GM18508 (cell line): ENCODE measurements around the gene PSMC4.

Experiments used
- ATAC-seq: cut with Tn5 transposase; IDR thresholded peaks from one replicate; pipeline ENCODE4 v1.9.1; 2021; ENCODE audit warnings: moderate number of reproducible peaks; ENCODE audit not compliant: insufficient read depth, unreplicated experiment

PSMC4 gene

DNA sequence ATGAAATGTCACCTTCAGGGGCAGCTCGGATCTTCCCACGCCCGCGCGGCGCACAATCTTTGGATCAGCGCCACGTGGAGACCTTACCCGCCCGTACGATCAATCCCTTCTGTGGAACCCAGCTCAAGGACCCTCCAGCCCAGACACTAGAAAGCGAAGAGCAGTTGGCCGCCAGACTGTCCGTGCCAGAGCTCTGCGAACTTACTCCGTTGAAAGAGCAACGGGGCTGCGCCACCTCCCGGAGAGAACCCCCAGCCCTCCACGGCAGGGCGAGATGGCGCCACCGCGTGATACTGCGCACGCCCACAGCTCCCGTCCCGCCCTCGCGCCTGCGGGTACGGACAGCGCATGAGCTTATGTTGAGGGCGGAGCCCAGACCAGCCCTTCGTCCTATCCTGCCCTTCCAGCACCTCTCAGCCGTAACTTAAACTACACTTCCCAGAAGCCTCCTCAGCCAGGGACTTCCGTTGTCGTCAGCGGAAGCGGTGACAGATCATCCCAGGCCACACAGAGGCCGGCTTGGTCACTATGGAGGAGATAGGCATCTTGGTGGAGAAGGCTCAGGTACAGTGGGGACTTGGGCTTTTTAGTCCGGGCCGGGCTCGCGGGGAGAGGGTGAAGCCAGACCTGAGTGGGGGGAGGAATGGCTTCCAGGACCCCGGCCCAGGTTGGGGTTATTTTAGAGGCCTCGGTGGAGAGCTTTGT is at the start of gene PSMC4:
Gene PSMC4, plus strand, starts transcription at position 491 of the 705 bp plus-strand sequence. Its CDS starts 38 bp downstream, at position 529.
- peak; percentile 83 for ATAC-seq

DNA sequence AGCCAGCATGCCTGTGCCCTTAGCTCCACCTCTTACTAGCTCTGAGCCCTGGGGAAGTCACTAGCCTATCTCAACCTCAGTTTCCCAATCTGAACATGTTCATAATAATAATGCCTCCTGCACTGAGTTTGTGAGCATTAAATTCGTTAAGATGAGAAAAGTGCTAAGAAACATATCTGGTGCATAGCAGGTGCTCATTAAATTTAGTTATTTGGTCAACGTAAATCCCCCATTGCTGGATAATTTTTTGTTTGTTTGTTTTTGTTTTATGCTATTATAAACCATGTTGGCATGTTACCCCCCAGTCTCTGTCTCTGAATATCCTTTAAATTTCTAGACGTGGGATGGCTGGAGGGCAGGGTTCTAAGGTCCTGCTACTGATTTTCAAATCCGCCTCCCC is 47.1 kb upstream of the PSMC4 start:
- ATAC-seq, result no peak

DNA sequence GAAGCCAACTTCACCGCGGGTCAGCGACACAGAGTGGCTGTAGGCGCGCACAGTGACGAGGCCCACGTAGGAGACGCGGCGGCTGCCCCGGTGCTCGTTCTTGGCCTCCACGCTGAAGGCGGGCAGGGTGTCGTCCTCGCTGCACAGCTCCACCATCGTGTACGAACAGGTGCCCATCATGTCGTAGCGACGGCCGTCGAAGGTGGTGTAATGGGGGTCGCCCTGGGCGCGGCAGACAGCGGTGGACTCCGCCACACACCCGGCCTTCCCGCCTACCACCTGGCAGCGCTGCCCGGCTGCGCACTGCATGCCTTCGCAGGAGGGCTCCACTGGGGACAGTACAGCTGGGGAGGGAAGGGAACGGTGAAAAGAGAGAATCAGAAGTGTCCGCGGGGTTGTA is 46.6 kb upstream of the PSMC4 start:
- ATAC-seq, result no peak

DNA sequence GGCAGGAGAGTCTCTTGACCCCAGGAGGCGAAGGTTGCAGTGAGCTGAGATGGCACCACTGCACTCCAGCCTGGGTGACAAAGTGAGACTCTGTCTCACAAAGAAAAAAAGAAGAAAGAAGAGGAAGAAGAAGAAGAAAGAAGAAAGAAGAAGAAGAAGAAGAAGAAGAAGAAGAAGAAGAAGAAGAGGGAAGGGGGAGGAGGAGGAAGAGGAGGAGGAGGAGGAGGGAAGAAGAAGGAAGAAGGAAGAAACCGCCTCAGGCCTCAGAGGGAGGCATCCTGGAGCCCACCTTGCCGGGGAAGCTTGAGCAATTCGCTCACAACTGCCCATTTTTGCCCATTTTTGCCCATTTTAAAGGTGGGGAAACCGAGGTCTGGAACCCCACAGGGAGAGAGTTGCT is 46.0 kb upstream of the PSMC4 start:
- no peak for ATAC-seq

- ATAC-seq, result no peak
Observed at GRCh38 chr19:39926170-39926760, 44.7 kb upstream of the PSMC4 start.

GRCh38 chr19:39927076-39927475 is 43.9 kb upstream of the PSMC4 start:
- ATAC-seq, result no peak

- no peak for ATAC-seq
Observed at GRCh38 chr19:39927524-39928356, 43.2 kb upstream of the PSMC4 start.

GRCh38 chr19:39928357-39928725 is 42.6 kb upstream of the PSMC4 start:
- ATAC-seq, result no peak

- no peak for ATAC-seq
Observed at GRCh38 chr19:39929750-39930149, 41.2 kb upstream of the PSMC4 start.

- ATAC-seq, result no peak
Observed at GRCh38 chr19:39934584-39935363, 36.2 kb upstream of the PSMC4 start, which contains the start of gene FCGBP. Gene FCGBP, minus strand, starts transcription at chr19:39934634.

DNA sequence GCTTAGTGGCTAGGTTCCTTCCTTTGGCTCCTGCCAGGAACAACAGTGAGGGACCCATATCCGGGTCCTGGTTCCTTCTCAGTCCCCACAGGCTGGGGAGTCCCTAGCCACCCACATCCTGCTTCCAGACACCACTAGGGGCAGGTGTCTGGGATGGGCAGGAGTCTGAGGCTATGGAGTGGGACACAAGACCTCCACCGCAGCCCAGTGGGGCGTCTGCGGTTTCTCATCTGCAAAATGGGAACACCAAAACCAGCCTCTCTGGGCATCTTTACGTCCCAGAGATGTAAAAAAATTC is 35.7 kb upstream of the PSMC4 start:
- ATAC-seq, result no peak

- no peak for ATAC-seq
Observed at GRCh38 chr19:39936020-39936419, 34.9 kb upstream of the PSMC4 start.

- no peak for ATAC-seq
Observed at GRCh38 chr19:39936622-39937021, 34.3 kb upstream of the PSMC4 start.

- no peak for ATAC-seq
Observed at GRCh38 chr19:39937094-39937720, 33.8 kb upstream of the PSMC4 start.

- ATAC-seq, result no peak
Observed at GRCh38 chr19:39937787-39938186, 33.2 kb upstream of the PSMC4 start.

GRCh38 chr19:39939556-39939955 is 31.4 kb upstream of the PSMC4 start:
- no peak for ATAC-seq

GRCh38 chr19:39940221-39940833 is 30.6 kb upstream of the PSMC4 start:
- no peak for ATAC-seq

DNA sequence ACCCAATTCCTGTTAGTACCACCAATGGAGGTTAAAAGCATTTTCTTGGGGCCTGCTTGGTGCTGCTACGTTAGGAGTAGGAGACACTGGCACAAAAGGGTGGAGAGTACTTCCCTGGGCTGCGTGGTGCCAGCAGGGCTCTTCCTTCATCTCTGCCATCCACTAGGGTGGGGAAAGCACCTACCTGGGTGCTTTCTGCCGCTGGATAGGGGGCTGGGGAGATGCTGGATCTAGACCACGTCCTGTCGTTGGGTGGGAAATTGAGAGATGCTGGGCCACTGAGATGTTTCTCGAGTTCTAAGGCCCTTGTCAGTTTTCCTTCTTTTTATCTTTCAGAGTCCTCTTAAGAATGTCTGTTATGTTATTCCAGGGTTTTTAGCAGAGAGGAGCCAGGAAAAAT is 29.8 kb upstream of the PSMC4 start:
- ATAC-seq, result no peak

DNA sequence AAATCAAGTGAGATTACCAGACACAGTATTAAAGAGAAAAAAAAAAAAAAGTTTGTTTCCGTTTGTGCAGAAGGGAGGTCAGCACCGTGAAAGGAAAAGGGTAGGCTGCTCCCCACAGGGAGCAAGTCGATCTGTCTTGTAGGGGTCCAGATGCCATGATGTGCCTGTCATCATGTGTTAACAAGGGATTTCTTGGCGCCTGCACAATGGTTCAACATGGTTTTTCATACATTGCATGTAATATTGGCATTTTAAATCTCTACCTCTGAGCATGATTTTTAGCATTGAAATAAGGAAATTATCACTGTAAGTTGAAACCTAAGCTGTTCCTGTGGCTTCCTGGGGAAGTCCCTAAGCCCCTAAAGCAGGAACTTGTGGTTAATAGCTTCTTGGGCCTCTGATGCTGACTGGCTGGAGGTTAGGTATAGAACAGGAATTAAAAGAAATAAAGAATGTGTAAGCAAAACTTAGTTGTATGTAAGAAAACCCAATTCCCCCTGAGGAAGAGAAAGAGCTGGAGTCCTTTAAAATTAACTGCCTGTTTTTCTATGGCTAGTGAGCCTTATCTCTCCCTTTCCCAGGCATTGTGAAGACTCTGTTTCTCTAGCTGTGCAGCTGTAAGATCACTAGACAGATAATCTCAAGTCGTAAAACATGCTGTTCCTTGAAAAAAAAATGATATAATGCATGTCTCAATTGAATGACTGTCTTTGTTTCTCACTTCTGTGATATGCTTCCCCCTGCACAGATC is 29.2 kb upstream of the PSMC4 start:
- ATAC-seq, result no peak
